ENCODE data around the gene ATG10.

DNA sequence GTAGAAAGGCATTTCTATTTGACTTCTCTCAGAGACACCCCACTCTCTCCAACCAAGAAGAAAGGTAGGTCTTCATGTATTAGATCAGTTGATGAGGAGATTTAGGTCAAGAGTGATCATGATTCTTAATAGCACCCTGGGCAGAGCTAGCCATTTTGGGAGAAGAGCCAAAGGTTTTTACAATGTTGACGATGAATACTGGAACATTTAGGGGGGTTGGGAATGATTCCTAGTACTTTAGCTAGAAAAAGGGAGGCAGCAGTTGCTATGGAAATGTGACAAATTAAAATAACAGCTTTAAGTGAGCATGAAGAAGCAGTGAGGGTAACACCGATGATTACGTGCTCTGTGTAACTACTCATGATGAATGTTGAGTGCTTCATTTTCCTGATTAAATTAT, 315.8 kb downstream of the ATG10 start:
- TF ChIP-seq, protein P1, sequence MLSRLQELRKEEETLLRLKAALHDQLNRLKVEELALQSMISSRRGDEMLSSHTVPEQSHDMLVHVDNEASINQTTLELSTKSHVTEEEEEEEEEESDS (CRISPR knock-in tag; IDR thresholded peaks at IDR 0.05; ENCODE audit: borderline replicate concordance), result no peak
- no peak for TF ChIP-seq POLR2AphosphoS5 (IDR thresholded peaks at IDR 0.05; ENCODE audit: low read depth, low read length)
